ENCODE data around the gene FCHSD2. TPM values are rescaled to one million over a fixed set of nuclear protein-coding genes. Genes with fewer than 3 reads are reported as not detected.
"Not testable (repeated sequence)": the region's sequence is repeated elsewhere in the genome, so short reads cannot be mapped to it uniquely, and the experiment has no call there.

The FCHSD2 gene
- total and polyA plus RNA-seq, 2 of the 8 experiments (the other 6 are each of a cell fraction or from before 2014, with no cell fraction given): 4.1 to 7.8 TPM

GRCh38 chr11:72811686-72812085 is 330.4 kb downstream of the FCHSD2 start:
- CTCF ChIA-PET (ENCODE audit: partially characterized antibody): interaction anchor here (0.8 to 5.7 kb wide), 8 partner anchors 9 to 85 kb away, joined by 3 to 51 read pairs (median 4); partner anchors contain the start of gene STARD10
- not testable (repeated sequence) for H4K91ac ChIP-seq (replicated peaks; ENCODE audit: insufficient read length, low read length); H4K8ac ChIP-seq (ENCODE audit: extremely low read depth, insufficient read depth, low read length); H3K9me3 ChIP-seq (ENCODE audit: insufficient read depth in 2 of 2, low read depth in 1 of 2, low read length in 1 of 2); H3K23ac ChIP-seq (ENCODE audit: insufficient read length); H2AFZ ChIP-seq (ENCODE audit: low read length); H2BK15ac ChIP-seq (ENCODE audit: low read length); H3K4me3 ChIP-seq (ENCODE audit: extremely low read depth in 1 of 4, insufficient read depth in 2 of 4, low read depth in 3 of 4, low read length in 4 of 4); H4K20me1 ChIP-seq (replicated peaks in 1 of 2; ENCODE audit: control insufficient read depth in 1 of 2, insufficient read depth in 2 of 2, low read length in 2 of 2); DNase-seq (ENCODE audit: low read depth in 1 of 2, low spot score in 2 of 2); H3K79me1 ChIP-seq (ENCODE audit: low read depth, low read length); H3K27ac ChIP-seq (ENCODE audit: low read depth, low read length); H3K27me3 ChIP-seq (replicated peaks in 1 of 4; ENCODE audit: control insufficient read depth in 3 of 4, extremely low read depth in 1 of 4, insufficient read depth in 3 of 4, low read length in 3 of 4); H3K56ac ChIP-seq (replicated peaks; ENCODE audit: insufficient read length, low read depth, low read length); H4K5ac ChIP-seq (ENCODE audit: insufficient read length, low read depth, low read length); H3K9ac ChIP-seq (replicated peaks in 1 of 4; ENCODE audit: extremely low read depth in 1 of 4, low read depth in 3 of 4, low read length in 3 of 4); FAIRE-seq; H3K14ac ChIP-seq (ENCODE audit: insufficient read length); H2AK5ac ChIP-seq (ENCODE audit: low read depth, low read length); H3K36me3 ChIP-seq (ENCODE audit: control insufficient read depth in 2 of 4, insufficient read depth in 4 of 4, low read length in 3 of 4); H3K4me2 ChIP-seq (ENCODE audit: insufficient read depth in 1 of 2, low read depth in 2 of 2, low read length in 2 of 2); H2BK20ac ChIP-seq (ENCODE audit: low read length); H2BK120ac ChIP-seq (replicated peaks; ENCODE audit: low read depth, low read length); H2BK5ac ChIP-seq (ENCODE audit: low read depth, low read length); H2BK12ac ChIP-seq (ENCODE audit: low read depth, low read length); H3K79me2 ChIP-seq (ENCODE audit: control insufficient read depth in 1 of 2, insufficient read depth in 2 of 2, low read length in 2 of 2); H3K18ac ChIP-seq (ENCODE audit: extremely low read depth, low read length); H3K4ac ChIP-seq (replicated peaks; ENCODE audit: insufficient read length, low read depth, low read length)
- Histone ChIP-seq H3K23me2 (ENCODE audit: low read depth, low read length) (peaks cover 12% of the 10 kb centered on the region; the same call in 1 of the 2 replicates), H3K4me1 (replicated peaks in 1 of 4; ENCODE audit: control insufficient read depth in 3 of 4, insufficient read depth in 4 of 4, low read length in 3 of 4) (peaks cover 0 to 15% (median 9%) of the 10 kb centered on the region in 4 experiments; a peak in 5 of 7 replicates)
- 98% methylated on average over 10 of the region's 10 CpGs; no CpG with 5 or more reads in 1 of the 2 experiments for WGBS, 2 experiments (ENCODE audit: extremely low coverage in 1 of 2, insufficient coverage in 1 of 2, insufficient read length in 1 of 2, insufficient replicate concordance in 2 of 2, low coverage in 1 of 2, low lambda C conversion rate in 2 of 2, missing lambda C conversion rate in 1 of 2)
- POLR2A ChIA-PET (ENCODE audit: partially characterized antibody): interaction anchor here (0.6 to 1.8 kb wide), 3 partner anchors 66 to 224 kb away, joined by 3 to 4 read pairs (median 3); no protein-coding TSS in a partner anchor
